Kidney glomerular epithelial cell (primary cell): Measurements from ENCODE around the gene GRPR.
"Not testable (repeated sequence)": the region's sequence is repeated elsewhere in the genome, so short reads cannot be mapped to it uniquely, and the experiment has no call there.

Experiments
- DNase-seq: peaks from one replicate; lab custom pipeline; 2025; lab: John Stamatoyannopoulos, UW

Gene GRPR

DNA sequence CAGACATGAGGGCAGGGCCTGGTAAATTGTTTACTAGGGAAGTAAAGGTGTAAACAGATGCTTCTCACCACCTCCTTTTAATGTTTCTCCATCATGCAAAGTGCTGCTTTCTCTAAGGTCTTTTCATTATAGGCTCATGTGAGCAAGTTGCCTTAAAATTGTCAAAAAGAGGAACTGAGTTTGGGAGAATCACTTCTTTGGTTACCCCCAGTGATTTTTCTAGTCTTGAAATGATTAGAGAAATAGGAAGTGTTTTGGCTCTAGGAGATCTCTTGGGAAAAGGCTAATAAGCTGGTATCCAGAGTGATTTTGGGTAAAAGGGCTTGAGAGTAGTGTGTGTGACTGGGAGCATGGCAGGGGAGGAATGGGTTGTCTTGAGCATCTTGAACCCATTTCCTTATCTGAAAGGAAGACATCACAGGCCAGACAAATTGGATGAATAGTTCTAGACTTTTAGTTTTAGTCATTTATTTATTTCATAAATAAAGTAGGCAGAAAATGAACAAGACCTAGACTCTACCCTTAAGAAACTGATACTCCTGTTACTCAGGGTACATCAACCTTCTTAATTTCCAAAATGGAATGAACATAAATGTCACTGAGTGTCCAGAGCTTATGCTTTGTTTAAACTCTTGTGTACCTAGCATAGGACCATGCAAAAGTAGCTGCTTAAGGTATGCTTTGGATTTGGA, 14.2 kb downstream of the GRPR start:
- DNase-seq = no peak

DNA sequence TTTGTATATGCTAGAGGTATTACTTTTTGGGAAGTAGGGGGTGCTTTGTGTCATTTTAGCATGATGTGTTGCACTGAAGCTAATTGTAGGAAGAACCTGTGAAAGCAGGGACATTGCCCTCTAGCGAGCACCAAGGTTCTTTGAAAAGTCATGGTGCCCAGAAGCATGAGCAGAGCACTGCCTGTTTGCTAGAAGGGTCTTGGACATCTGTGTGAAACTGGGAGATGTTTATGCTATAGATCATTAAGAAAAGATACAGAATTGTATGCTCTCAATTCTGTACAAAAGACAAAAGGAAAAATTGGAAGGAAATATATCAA, 14.7 kb downstream of the GRPR start:
- no peak for DNase-seq

DNA sequence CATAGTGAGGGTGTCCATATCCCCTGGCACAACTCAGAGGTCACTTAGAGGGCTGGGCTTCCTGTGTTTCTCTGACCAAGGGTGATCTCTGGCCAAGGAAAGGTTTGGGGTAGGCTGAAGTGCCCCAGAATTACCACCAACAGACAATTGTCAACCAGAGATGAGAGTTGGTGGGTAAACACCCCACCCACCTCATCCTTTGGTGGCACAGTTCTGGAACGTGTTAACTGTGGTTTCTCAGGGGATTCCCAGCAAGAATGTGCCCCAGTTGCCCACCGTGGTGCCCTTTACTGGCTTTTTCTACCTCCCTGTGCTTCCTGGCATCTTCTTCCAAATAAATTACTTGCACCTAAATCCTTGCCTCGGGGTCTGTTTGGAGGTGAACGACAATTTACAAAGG, 17.1 kb downstream of the GRPR start:
- DNase-seq = no peak

DNA sequence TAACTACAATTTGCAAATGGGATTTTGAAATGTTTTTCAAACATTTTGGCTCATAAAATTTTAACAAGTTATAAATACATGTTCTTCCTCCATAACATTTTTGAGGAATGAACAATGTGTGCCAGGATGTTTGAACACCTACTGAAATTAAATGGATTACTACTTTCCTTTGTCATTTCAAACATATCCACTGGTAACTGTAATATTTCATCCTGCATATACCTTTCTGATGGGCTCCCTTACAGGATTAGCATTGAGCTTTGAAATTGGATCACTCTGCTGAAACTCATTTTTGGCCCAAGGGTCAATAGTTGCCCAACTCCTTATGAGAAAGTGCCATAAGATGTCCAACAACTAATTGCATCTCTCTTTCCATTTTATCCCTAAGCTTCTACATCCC, 17.6 kb downstream of the GRPR start:
- DNase-seq = no peak

DNA sequence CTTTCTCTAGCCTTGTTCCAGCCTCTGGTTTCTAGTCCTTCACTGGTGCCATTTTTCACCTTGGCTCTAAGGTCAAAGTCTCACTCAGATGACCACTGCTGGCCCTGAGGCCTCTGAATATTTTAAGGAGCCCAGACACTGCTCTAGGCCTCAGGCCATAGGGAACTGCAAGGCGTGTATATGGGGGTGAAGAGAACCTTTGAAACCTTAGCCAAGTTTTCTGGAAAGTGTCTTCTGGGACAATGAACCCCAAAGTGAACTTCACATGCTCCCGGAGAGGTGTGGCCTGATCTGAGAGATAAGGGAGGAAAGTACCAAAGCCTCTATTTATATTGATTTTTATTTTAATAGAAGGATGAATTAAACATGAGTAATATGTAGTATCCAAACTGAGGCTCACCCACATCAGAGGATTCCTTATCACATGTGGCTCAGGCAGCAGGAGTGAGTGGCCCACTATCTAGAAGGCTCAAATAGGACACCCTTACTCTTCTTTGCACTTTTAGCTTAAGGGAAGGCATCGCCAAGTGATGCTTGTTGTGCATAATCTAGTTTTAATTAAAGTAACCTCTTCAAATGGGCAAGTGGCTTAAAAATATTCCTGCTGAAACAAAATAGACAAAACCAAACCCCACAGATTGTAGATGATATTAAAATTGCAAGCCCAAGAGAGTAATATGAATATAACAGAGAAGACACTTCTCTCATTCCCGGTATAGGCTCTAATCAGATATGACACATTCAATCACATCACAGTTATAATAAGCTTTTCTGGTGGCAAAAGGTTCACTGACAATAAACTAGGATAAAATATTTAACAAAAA, 18.3 kb downstream of the GRPR start:
- DNase-seq = no peak

DNA sequence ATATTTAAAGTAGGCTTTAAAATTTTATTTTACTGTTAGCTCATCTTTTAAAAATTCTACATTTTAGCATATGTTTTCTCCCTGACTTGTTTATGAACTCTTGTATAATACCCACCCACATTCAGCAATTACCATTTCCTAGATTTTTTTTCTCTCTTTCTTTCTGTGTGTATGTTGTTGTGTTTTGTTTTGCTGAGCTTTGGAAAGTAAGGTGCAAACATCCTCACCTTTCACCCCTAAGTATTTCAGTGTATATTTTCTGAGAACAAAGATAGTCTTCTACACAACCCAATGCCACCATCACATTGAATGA, 18.8 kb downstream of the GRPR start:
- DNase-seq = no peak

DNA sequence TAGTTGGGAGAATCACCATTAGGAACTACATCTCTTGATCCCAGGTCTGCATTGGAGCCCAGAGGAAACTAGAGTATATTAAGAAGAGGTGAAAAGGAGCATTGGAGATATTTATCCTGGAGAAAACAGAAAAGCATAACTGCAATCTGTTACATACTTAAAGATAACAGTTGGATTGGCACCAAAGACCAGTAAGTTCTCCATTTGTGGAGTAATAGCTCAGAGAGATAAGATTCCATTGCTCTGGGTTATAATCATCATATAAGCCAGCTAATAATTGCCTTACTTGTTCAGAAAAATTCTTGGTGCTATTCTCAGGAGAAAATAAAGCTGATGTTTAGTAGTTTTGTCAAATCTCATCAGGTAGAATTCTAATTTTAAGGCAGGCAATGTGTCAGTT, 20.6 kb downstream of the GRPR start:
- DNase-seq = no peak

DNA sequence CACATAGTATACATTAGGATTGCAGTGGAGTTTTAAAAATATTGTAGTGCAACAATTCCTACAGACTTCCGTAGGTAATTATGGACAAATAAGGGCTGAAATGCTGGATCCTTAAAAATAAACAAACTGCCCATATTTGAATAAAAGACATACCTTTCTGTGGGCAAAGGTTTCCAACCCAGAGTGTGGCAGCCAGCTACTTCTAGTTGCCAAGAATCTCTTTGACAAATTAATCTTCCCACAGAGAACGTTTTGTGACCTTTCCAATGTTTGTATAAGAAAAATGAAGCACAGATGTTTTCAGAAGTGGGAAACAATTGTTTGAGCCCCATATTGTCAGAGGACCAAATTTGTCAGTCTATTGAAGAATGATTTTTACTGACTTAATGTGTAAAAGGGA, 21.1 kb downstream of the GRPR start:
- no peak for DNase-seq

DNA sequence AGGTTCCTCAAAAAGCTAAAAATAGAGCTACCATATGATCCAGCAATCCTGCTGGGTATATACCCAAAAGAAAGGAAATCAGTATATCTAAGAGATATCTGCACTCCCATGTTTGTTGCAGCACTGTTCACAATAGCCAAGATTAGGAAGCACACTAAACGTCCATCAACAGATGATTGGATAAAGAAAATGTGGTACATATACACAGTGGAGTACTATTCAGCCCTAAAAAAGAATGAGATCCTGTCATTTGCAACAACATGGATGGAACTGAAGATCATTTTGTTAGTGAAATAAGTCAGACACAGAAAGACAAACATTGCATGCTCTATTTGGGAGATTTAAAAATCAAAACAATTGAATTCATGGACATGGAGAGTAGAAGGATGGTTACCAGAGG, 21.7 kb downstream of the GRPR start:
- not testable (repeated sequence) for DNase-seq

DNA sequence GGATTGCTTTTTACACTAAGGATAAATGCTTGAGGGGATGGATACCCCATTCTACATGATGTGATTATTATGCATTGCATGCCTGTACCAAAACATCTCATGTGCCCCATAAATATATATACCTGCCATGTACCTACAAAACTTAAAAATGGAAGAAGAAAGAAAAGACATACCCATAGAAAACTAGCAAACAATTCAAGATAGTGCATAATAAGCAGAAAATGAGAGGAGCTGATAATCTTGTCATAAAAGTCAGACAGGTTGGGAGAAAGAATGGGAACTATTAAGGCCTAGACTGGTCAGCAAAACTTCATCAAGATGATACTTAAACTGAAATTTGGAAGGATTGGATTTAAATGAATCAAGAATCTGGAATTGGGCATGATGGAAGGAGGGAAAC, 22.3 kb downstream of the GRPR start:
- no peak for DNase-seq

DNA sequence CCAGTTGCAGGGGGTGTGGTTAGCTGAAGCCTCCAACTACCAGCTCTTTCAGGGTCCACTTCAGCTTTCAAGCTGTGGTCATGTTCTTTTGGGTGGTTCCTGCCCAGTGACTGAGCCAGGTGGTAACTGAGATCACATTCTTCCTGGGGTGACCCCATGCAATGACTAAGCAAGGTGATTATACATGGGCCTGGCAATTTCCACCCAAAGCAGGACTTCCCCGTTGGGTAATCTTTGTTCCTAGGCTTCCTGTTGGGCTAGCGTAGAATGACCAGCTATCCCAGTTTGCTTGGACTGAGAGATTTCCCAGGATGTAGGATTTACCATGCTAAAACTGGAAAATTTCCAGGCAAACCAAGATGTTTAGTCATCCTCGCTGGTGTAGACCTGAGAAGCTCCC, 25.5 kb downstream of the GRPR start:
- no peak for DNase-seq

DNA sequence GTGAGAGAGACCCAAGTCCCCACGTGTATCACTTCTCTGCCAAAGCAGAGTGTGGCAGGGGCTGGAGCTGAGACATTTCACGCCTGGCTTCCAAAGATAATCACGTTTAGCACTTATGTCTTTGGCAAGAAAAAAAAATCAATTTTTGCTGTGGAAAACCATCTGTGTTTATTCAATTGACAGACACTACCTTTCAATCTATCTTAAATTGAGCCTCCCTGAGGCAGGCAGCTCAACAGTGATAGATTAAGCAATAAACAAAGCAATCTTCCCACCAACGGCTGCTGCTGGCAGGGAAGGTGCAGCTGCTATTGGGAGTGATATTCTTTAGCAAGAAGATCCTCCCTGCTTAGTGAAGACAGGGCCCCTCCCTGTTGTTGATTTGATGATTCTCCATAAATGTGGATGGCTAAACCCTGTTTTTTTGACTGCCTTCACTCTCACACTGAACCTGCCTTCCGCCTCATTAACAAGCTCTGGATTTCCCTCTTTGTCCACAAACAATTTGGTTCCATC, 32.3 kb downstream of the GRPR start:
- DNase-seq = no peak

DNA sequence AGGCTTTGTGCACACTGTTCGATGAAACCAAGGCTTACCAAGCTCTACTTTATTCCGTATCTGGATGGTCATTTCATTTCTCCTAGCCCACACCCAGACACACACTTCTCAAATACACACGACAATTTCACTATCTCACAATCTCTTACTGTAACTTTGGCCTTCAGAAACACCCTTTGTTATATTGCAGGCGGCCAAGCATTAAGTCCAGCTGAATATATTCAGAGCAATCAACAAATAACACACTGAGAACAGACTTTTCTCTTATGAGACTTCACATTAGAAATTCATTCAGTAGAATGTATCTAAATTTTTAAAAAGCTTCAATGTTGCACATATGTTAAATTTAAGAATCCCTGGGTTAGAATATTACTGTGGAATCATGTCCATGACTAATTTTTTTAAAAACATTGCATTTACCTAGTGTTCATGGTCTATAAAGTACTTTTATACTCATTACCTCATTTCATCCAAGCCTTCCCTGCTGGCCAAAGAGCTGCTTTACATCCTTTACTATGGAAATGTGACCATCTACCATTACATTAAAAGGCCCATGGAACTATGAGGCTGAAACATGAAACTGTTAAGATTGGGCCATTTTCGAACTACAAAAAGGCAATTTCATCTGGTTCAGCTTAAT, 33.4 kb downstream of the GRPR start:
- no peak for DNase-seq

DNA sequence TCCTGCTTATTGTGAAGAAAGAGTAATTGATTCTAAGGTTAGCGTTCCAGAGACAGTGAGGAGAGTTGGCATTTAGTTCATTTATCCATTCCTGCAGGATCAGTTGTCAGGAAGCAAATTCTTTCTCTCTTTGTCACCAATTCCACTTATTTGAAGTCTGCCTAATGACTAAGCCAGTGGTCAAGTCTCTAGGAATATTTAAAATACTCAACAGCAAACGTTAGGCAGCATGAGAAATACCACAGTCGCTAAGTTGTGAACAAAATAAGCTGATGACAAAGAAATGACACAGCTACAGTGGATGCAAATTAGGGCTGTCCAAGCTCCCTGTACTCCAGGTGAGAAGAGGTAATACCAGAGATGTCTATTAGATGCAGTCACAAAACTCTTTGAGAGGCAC, 37.4 kb downstream of the GRPR start:
- peak; percentile 79 for DNase-seq

DNA sequence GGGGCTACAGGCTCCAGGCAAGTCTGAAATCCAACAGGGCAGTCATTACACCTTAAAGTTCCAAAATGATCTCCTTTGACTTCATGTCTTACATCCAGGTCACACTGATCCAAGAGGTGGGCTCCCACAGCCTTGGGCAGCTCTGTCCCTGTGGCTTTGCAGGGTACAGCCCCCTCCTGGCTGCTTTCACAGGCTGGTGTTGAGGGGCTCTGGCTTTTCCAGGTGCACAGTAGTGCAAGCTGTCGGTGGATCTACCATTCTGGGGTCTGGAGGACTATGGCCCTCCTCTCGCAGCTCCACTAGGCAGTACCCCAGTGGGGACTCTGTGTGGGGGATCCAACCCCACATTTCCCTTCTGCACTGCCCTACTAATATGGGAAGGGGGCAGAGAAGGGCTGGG, 37.8 kb downstream of the GRPR start:
- DNase-seq = not testable (repeated sequence)

DNA sequence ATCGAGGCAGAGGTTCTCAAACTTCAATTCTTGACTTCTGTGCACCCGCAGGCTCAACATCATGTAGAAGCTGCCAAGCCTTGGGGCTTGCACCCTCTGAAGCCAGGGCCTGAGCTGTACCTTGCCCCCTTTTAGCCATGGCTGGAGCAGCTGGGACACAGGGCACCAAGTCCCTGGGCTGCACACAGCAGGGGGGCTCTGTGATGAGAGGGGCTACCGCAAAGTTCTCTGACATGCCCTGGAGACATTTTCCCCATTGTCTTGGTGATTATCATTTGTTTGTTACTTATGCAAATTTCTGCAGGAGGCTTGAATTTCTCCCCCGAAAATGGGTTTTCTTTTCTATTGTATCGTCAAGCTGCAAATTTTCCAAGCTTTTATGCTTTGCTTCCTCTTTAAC, 39.0 kb downstream of the GRPR start:
- DNase-seq = no peak

DNA sequence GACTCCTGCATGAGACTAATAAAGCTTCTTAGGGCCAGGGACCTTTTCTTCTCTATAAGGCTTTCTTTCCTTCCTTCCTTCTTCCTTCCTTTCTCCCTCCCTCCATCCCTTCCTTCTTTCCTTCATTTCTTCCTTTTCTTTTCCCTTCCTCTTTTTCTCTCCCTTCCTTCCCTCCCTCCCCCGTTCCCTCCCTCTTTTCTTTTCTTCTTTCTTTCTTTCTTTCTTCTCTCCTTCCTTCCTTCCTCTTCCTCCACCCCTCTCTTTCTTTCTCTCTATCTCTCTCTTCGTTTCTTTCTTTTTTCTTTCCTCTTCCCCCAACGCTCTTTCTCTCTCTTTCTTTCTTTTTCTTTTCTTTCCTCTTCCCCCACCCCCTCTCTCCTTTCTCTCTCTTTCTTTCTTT, 41.4 kb downstream of the GRPR start:
- DNase-seq = no peak

DNA sequence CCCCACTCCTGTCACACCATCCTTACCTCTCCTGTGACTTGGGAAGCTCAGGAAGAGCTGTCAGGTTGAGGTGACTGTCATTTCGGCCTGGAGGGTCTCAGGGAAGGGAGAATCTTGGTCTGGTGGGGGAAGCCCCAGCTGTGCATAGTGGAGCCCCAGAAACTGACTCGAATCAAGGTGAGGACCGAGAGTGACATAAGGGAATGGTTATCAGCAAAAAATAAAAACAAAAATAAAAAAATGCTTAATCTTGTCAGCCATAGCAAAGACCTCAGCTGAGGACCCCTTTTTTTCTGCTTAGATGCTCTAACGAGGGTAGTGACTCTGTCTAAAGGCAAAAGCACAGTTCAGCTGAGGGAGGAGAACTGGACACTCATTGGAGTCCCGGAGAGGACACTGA, 43.8 kb downstream of the GRPR start, which contains the start of gene MAGEB17:
Gene MAGEB17 (plus strand): TSS at position 301 of the 400 bp plus-strand sequence. CDS start 2,902 bp downstream, outside the sequence.
- DNase-seq = no peak

DNA sequence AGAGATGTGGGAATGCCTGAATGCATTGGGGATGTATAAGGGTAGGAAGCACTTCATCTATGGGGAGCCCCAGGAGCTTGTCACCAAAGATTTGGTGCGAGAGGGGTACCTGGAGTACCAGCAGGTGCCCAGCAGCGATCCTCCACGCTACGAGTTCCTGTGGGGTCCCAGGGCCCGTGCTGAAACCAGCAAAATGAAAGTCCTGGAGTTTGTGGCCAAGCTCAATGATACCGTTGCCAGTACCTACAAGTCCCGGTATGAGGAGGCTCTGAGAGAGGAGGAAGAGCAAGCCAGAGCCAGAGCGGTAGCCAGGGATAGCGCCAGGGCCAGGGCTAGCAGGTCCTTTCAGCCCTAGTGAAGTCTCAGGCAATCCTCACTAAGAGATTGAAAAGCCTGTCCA, 47.7 kb downstream of the GRPR start:
- DNase-seq = no peak

DNA sequence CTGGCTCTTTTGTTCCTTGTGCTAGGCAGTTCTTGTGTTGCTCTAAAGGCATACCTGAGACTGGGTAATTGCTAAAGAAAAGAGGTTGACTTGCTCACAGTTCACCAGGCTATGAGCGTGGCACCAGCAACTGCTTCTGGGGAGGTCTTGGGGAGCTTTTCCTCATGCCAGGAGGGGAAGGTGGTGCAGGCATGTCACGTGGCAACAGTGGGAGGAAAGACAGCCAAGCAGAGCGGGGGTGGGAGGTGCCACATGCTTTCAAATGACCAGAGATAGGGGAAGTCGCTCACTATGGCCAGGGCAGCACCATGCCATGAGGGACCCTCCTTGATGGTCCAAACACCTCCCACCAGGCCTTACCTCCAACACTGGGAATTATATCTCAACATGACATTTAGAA, 48.6 kb downstream of the GRPR start:
- no peak for DNase-seq

DNA sequence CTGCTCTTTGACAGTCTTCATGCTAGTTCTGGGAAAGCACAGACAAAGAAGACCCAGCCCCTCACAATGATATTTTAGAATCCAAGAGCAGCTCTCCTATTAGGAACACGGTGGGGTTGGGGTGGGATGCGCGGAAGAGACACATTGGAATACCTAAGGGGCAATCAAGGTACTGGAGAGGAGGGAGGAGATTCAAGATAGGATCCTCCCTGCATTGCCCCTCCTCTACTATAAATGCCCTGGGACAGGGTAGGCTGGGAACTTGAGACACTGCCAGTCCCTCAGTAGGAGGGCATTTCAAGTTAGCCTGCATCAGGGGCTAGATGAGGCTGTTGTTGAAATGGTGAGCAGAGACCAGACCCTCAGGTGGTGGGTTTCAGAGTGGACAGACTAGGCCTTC, 49.0 kb downstream of the GRPR start:
- DNase-seq = no peak

DNA sequence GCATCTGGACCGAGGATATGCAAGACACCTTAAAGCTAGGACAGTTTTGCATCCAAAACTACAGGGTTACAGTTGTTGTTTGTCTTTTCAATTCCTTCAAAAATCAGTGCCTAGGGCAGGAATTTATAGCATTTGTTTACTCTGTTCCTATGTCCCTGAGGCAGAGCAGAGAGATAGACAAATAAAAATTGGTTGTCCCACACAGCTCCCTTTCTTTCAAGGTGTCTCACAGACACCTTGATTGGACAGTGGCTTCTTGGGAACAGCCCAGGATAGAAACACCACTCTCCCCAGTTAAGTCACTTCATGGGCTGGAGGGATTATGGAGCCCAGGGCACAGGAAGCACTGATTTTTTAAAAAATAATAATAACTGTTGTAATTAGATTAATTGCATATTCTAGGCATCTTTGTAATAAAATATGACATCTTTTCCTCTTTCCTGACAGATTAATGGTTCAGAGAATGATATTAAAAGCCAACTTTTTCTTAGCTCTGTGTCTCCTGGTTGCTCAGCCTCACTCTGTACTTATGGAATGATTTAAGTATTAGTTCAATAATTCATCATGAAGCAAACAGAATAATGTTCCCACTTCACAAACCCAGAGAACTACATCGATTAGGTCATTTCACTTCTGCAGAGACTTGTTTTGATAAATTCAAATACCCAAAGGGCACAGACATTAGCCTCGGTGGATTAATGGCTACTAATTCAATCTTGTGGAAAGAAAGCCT, 52.1 kb downstream of the GRPR start:
- DNase-seq = no peak

DNA sequence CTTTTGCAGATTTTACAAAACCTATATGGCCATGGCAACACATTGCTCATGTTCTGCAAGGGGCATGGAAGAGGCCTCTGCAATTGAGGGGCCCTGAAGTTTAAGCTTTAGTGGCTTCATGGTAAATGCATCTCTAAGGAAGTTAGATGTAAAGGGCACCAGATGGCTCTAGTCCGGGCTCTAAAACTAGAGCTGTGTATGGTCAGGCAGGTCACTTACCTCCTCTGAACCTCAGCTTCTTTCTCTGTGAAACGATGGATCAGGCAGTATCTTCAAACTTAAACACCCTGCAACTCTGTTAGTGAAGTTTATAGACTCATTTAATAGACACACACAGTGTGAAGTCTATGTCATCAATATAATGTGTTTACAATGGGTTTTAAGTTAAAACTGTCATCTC, 53.9 kb downstream of the GRPR start:
- no peak for DNase-seq
